GM12878 (cell line): ENCODE measurements around the gene TRIM63.

ENCODE experiments used
- MXI1 ChIP-seq: fragments of 150-350 bp; IDR thresholded peaks from 2 replicates; pipeline ENCODE4 v1.6.1; 2011; ENCODE audit warnings: low read depth, mild to moderate bottlenecking, inconsistent platforms, low read length, improper control_type of control experiment
- PAX8 ChIP-seq: fragments of 450-650 bp; IDR thresholded peaks from 2 replicates; pipeline ENCODE4 v1.6.1; 2017; ENCODE audit warnings: mild to moderate bottlenecking, moderate library complexity
- ZNF622 ChIP-seq: fragments of 450-650 bp; IDR thresholded peaks from 2 replicates; pipeline ENCODE4 v1.6.1; 2017; ENCODE audit warnings: mild to moderate bottlenecking, inconsistent platforms
- TF ChIP-seq, protein P1 (sequence below), 3 experiments: IDR thresholded peaks in 2 of 3; conservative IDR thresholded peaks in 1 of 3; 2 replicates each; pipeline ENCODE4 v1.5.1; 2011; ENCODE audit warnings: low read depth in 3 of 3, low read length in 3 of 3, mild to moderate bottlenecking in 3 of 3, control low read depth in 2 of 3, moderate library complexity in 2 of 3, inconsistent platforms in 1 of 3, mixed read lengths in 1 of 3; ENCODE audit not compliant: control insufficient read depth in 2 of 3, insufficient read depth in 1 of 3; ENCODE audit errors: extremely low read depth in 1 of 3
- TF ChIP-seq, protein P2 (sequence below): IDR thresholded peaks from 2 replicates; pipeline ENCODE4 v1.6.1; 2012; ENCODE audit warnings: low read depth, low read length, improper control_type of control experiment

DNA sequence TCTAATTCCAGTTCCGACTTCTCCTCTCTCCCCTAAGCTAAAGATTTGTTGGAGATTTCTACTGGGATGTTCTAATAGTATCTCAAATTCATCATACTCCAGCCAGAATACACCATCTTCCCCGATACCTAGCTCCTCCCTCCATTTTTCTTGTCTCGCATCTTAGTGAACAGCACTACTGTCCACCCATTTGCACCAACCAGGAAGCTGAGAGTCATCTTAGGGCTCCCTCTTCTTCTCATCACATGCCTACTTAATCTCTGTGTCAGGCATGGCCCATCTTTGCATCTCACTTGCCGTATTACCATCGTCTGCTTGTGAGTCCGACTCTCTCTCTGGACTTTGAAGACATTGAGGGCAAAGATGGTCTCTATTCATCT is 3.5 kb upstream of the TRIM63 start:
- TF ChIP-seq, protein P1, sequence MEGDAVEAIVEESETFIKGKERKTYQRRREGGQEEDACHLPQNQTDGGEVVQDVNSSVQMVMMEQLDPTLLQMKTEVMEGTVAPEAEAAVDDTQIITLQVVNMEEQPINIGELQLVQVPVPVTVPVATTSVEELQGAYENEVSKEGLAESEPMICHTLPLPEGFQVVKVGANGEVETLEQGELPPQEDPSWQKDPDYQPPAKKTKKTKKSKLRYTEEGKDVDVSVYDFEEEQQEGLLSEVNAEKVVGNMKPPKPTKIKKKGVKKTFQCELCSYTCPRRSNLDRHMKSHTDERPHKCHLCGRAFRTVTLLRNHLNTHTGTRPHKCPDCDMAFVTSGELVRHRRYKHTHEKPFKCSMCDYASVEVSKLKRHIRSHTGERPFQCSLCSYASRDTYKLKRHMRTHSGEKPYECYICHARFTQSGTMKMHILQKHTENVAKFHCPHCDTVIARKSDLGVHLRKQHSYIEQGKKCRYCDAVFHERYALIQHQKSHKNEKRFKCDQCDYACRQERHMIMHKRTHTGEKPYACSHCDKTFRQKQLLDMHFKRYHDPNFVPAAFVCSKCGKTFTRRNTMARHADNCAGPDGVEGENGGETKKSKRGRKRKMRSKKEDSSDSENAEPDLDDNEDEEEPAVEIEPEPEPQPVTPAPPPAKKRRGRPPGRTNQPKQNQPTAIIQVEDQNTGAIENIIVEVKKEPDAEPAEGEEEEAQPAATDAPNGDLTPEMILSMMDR (IDR thresholded peaks at IDR 0.05 in 2 of 3, conservative IDR thresholded peaks at IDR 0.05 in 1 of 3; ENCODE audit: control insufficient read depth in 2 of 3, extremely low read depth in 1 of 3, insufficient read depth in 1 of 3, low read depth in 3 of 3, low read length in 3 of 3) = no peak
- TF ChIP-seq, protein P2, sequence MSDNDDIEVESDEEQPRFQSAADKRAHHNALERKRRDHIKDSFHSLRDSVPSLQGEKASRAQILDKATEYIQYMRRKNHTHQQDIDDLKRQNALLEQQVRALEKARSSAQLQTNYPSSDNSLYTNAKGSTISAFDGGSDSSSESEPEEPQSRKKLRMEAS = no peak
- no peak for TF ChIP-seq ZNF622
- TF ChIP-seq PAX8 = no peak
- TF ChIP-seq MXI1 = no peak
